Ramos (cell line): ENCODE measurements around the gene SCGN.

Experiments used
- in situ Hi-C: fragments of 300-500 bp; cut with MboI; formaldehyde crosslinking; loops from one replicate; pipeline ENCODE4 v1.14.3; 2022; ENCODE audit warnings: low sequenced_read_pairs; ENCODE audit not compliant: unreplicated experiment

Gene SCGN

GRCh38 chr6:25639653-25640052, 12.4 kb upstream of the SCGN start:
- in situ Hi-C loops: no loop called here

- in situ Hi-C loops: no loop called here
Observed at GRCh38 chr6:25640446-25640845, 11.6 kb upstream of the SCGN start.

- in situ Hi-C loops: no loop called here
Observed at GRCh38 chr6:25640891-25641290, 11.1 kb upstream of the SCGN start.

GRCh38 chr6:25641377-25641776, 10.6 kb upstream of the SCGN start:
- in situ Hi-C loops: no loop called here

GRCh38 chr6:25641940-25642666, 9.9 kb upstream of the SCGN start:
- in situ Hi-C loops: no loop called here

GRCh38 chr6:25642667-25643328, 9.2 kb upstream of the SCGN start:
- in situ Hi-C loops: no loop called here

GRCh38 chr6:25645916-25646315, 6.1 kb upstream of the SCGN start:
- in situ Hi-C loops: no loop called here

GRCh38 chr6:25649611-25650010, 2.4 kb upstream of the SCGN start:
- in situ Hi-C loops: no loop called here

GRCh38 chr6:25655723-25656122, 3.7 kb downstream of the SCGN start:
- in situ Hi-C loops: no loop called here

GRCh38 chr6:25659633-25660368, 7.8 kb downstream of the SCGN start:
- in situ Hi-C loops: no loop called here

GRCh38 chr6:25660512-25660911, 8.5 kb downstream of the SCGN start:
- in situ Hi-C loops: no loop called here

- in situ Hi-C loops: no loop called here
Observed at GRCh38 chr6:25661129-25661779, 9.2 kb downstream of the SCGN start.

- in situ Hi-C loops: no loop called here
Observed at GRCh38 chr6:25665455-25665854, 13.4 kb downstream of the SCGN start.

- in situ Hi-C loops: no loop called here
Observed at GRCh38 chr6:25669413-25669812, 17.4 kb downstream of the SCGN start.

GRCh38 chr6:25670208-25670607, 18.2 kb downstream of the SCGN start:
- in situ Hi-C loops: no loop called here

- in situ Hi-C loops: no loop called here
Observed at GRCh38 chr6:25670793-25671513, 18.9 kb downstream of the SCGN start.

GRCh38 chr6:25671652-25672051, 19.6 kb downstream of the SCGN start:
- in situ Hi-C loops: no loop called here

GRCh38 chr6:25675167-25675566, 23.2 kb downstream of the SCGN start:
- in situ Hi-C loops: no loop called here

GRCh38 chr6:25676775-25677174, 24.8 kb downstream of the SCGN start:
- in situ Hi-C loops: no loop called here

- in situ Hi-C loops: no loop called here
Observed at GRCh38 chr6:25681848-25682247, 29.8 kb downstream of the SCGN start.
